ENCODE results near the gene SLC22A2.

SLC22A2 gene

GRCh38 chr6:160253714-160254113, 4.9 kb downstream of the SLC22A2 start:
- Histone ChIP-seq H3K36me3 (ENCODE audit: control insufficient read depth in 2 of 2, insufficient read depth in 2 of 2, low read length in 2 of 2) (no peaks in the 10 kb centered on the region), H3K9ac (ENCODE audit: low read depth in 1 of 2, low read length in 2 of 2) (no peak overlapping the region), H3K4me3 (ENCODE audit: low read length in 2 of 2) (no peak overlapping the region), H3K27ac (ENCODE audit: low read depth in 2 of 2, low read length in 2 of 2) (no peak overlapping the region), H3K9me3 (ENCODE audit: control insufficient read depth in 2 of 2, low read length in 2 of 2) (no peaks in the 10 kb centered on the region), H3K27me3 (ENCODE audit: control insufficient read depth in 2 of 2, insufficient read depth in 2 of 2, low read length in 2 of 2) (no peaks in the 10 kb centered on the region), H3K4me1 (ENCODE audit: control insufficient read depth in 2 of 2, insufficient read depth in 2 of 2, low read length in 2 of 2) (peaks cover 4 to 13% of the 10 kb centered on the region in 2 donors)

DNA sequence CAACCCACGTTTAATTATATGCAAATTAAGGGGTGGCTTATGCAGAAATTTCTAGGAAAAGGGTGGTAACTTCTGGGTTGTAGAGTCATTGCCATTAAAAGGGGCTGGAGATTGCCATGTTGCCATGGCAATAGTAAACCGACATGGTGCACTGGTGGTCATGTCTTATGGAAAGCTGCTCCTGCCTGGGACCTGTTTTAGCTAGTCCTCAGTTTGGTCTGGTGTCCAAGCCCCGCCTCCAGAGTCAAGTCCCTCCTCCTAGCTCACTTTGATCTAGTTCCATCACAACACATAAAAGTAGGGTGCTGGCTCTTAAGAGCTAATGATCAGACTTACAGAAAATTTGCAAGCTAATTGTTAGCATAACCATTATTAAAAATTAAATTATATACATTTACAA, 5.3 kb downstream of the SLC22A2 start:
- H3K9ac ChIP-seq (ENCODE audit: low read depth in 1 of 2, low read length in 2 of 2), result no peak overlapping the region
- H3K9me3 ChIP-seq (ENCODE audit: control insufficient read depth in 2 of 2, low read length in 2 of 2), result no peaks in the 10 kb centered on the region
- H3K4me1 ChIP-seq (ENCODE audit: control insufficient read depth in 2 of 2, insufficient read depth in 2 of 2, low read length in 2 of 2), result peaks cover 4 to 13% of the 10 kb centered on the region in 2 donors
- no peaks in the 10 kb centered on the region for H3K27me3 ChIP-seq (ENCODE audit: control insufficient read depth in 2 of 2, insufficient read depth in 2 of 2, low read length in 2 of 2)
- H3K36me3 ChIP-seq (ENCODE audit: control insufficient read depth in 2 of 2, insufficient read depth in 2 of 2, low read length in 2 of 2), result no peaks in the 10 kb centered on the region
- H3K4me3 ChIP-seq (ENCODE audit: low read length in 2 of 2), result no peak overlapping the region
- no peak overlapping the region for H3K27ac ChIP-seq (ENCODE audit: low read depth in 2 of 2, low read length in 2 of 2)

- Histone ChIP-seq H3K4me3 (ENCODE audit: low read length in 2 of 2) (no peak overlapping the region), H3K9me3 (ENCODE audit: control insufficient read depth in 2 of 2, low read length in 2 of 2) (no peaks in the 10 kb centered on the region), H3K27me3 (ENCODE audit: control insufficient read depth in 2 of 2, insufficient read depth in 2 of 2, low read length in 2 of 2) (no peaks in the 10 kb centered on the region), H3K4me1 (ENCODE audit: control insufficient read depth in 2 of 2, insufficient read depth in 2 of 2, low read length in 2 of 2) (peaks cover 4 to 13% of the 10 kb centered on the region in 2 donors), H3K9ac (ENCODE audit: low read depth in 1 of 2, low read length in 2 of 2) (no peak overlapping the region), H3K36me3 (ENCODE audit: control insufficient read depth in 2 of 2, insufficient read depth in 2 of 2, low read length in 2 of 2) (no peaks in the 10 kb centered on the region), H3K27ac (ENCODE audit: low read depth in 2 of 2, low read length in 2 of 2) (no peak overlapping the region)
Measured at GRCh38 chr6:160252073-160252813, 6.4 kb downstream of the SLC22A2 start.

- Histone ChIP-seq H3K9me3 (ENCODE audit: control insufficient read depth in 2 of 2, low read length in 2 of 2) (no peaks in the 10 kb centered on the region), H3K36me3 (ENCODE audit: control insufficient read depth in 2 of 2, insufficient read depth in 2 of 2, low read length in 2 of 2) (no peaks in the 10 kb centered on the region), H3K4me3 (ENCODE audit: low read length in 2 of 2) (no peak overlapping the region), H3K9ac (ENCODE audit: low read depth in 1 of 2, low read length in 2 of 2) (no peak overlapping the region), H3K27me3 (ENCODE audit: control insufficient read depth in 2 of 2, insufficient read depth in 2 of 2, low read length in 2 of 2) (no peaks in the 10 kb centered on the region), H3K27ac (ENCODE audit: low read depth in 2 of 2, low read length in 2 of 2) (no peak overlapping the region), H3K4me1 (ENCODE audit: control insufficient read depth in 2 of 2, insufficient read depth in 2 of 2, low read length in 2 of 2) (peaks cover 0 to 7% of the 10 kb centered on the region in 2 donors)
Measured at GRCh38 chr6:160249671-160250070, 8.9 kb downstream of the SLC22A2 start.

DNA sequence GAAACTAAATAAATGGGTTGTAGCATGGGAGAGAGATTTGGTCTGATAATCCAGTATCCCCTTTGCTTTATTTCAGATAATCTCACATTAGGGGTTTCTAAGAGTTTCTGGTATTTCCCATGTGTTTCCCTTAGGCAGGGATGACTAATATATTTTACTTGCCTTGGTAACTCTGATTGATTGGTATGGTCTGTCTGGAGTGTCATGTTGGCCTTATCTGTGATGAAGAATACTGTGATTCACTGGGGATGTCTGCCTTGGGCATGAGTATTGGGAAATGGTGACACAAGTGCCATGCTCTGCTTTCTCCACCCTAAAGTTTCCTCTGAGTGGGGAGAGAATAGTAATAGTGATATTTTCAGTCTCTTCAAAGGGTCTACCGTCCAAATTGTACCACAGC, 10.1 kb downstream of the SLC22A2 start:
- Histone ChIP-seq H3K4me3 (ENCODE audit: low read length in 2 of 2) (no peak overlapping the region), H3K27ac (ENCODE audit: low read depth in 2 of 2, low read length in 2 of 2) (no peak overlapping the region), H3K9ac (ENCODE audit: low read depth in 1 of 2, low read length in 2 of 2) (no peak overlapping the region), H3K9me3 (ENCODE audit: control insufficient read depth in 2 of 2, low read length in 2 of 2) (no peaks in the 10 kb centered on the region), H3K36me3 (ENCODE audit: control insufficient read depth in 2 of 2, insufficient read depth in 2 of 2, low read length in 2 of 2) (no peaks in the 10 kb centered on the region), H3K4me1 (ENCODE audit: control insufficient read depth in 2 of 2, insufficient read depth in 2 of 2, low read length in 2 of 2) (peaks cover 0 to 4% of the 10 kb centered on the region in 2 donors), H3K27me3 (ENCODE audit: control insufficient read depth in 2 of 2, insufficient read depth in 2 of 2, low read length in 2 of 2) (no peaks in the 10 kb centered on the region)

DNA sequence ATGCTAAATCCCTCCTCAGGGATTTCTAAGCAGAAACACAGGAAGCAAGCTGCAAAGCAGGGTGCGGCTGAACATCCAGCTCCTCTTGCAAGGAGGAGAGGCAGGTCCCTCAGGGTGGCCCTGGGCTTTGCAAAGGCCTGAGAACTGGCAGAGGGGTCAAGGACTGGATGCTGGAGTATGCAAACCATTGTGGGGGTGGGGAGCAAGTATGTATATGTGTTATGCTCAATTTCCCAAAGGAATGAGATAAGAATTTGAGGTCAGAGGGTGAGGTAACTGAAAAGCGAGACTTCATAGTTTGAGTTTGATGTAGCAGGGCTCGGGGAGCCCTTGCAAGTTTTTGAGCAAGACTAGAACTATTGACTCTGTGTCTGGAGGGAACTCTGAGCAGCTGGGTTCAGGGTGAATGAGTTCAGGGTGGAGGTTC, 11.2 kb downstream of the SLC22A2 start:
- Histone ChIP-seq H3K4me3 (ENCODE audit: low read length in 2 of 2) (no peak overlapping the region), H3K27ac (ENCODE audit: low read depth in 2 of 2, low read length in 2 of 2) (no peak overlapping the region), H3K36me3 (ENCODE audit: control insufficient read depth in 2 of 2, insufficient read depth in 2 of 2, low read length in 2 of 2) (no peaks in the 10 kb centered on the region), H3K9me3 (ENCODE audit: control insufficient read depth in 2 of 2, low read length in 2 of 2) (no peaks in the 10 kb centered on the region), H3K9ac (ENCODE audit: low read depth in 1 of 2, low read length in 2 of 2) (no peak overlapping the region), H3K27me3 (ENCODE audit: control insufficient read depth in 2 of 2, insufficient read depth in 2 of 2, low read length in 2 of 2) (no peaks in the 10 kb centered on the region), H3K4me1 (ENCODE audit: control insufficient read depth in 2 of 2, insufficient read depth in 2 of 2, low read length in 2 of 2) (peaks cover 0 to 4% of the 10 kb centered on the region in 2 donors)

- Histone ChIP-seq H3K27me3 (ENCODE audit: control insufficient read depth in 2 of 2, insufficient read depth in 2 of 2, low read length in 2 of 2) (no peaks in the 10 kb centered on the region), H3K9me3 (ENCODE audit: control insufficient read depth in 2 of 2, low read length in 2 of 2) (no peaks in the 10 kb centered on the region)
Measured at GRCh38 chr6:160240691-160241084, 17.9 kb downstream of the SLC22A2 start.

GRCh38 chr6:160239929-160240690, 18.5 kb downstream of the SLC22A2 start:
- Histone ChIP-seq H3K4me1 (ENCODE audit: control insufficient read depth in 2 of 2, insufficient read depth in 2 of 2, low read length in 2 of 2) (peaks cover 3 to 11% of the 10 kb centered on the region in 2 donors), H3K4me3 (ENCODE audit: low read length in 2 of 2) (no peak overlapping the region), H3K27me3 (ENCODE audit: control insufficient read depth in 2 of 2, insufficient read depth in 2 of 2, low read length in 2 of 2) (no peaks in the 10 kb centered on the region), H3K27ac (ENCODE audit: low read depth in 2 of 2, low read length in 2 of 2) (no peak overlapping the region), H3K9ac (ENCODE audit: low read depth in 1 of 2, low read length in 2 of 2) (no peak overlapping the region), H3K36me3 (ENCODE audit: control insufficient read depth in 2 of 2, insufficient read depth in 2 of 2, low read length in 2 of 2) (no peaks in the 10 kb centered on the region), H3K9me3 (ENCODE audit: control insufficient read depth in 2 of 2, low read length in 2 of 2) (no peaks in the 10 kb centered on the region)

More at GRCh38 chr6:160240691-160241084, 17.9 kb downstream of the SLC22A2 start:
- H3K4me1 ChIP-seq (ENCODE audit: control insufficient read depth in 2 of 2, insufficient read depth in 2 of 2, low read length in 2 of 2), result peaks cover 3 to 11% of the 10 kb centered on the region in 2 donors
- H3K4me3 ChIP-seq (ENCODE audit: low read length in 2 of 2), result no peak overlapping the region
- H3K36me3 ChIP-seq (ENCODE audit: control insufficient read depth in 2 of 2, insufficient read depth in 2 of 2, low read length in 2 of 2), result no peaks in the 10 kb centered on the region
- H3K9ac ChIP-seq (ENCODE audit: low read depth in 1 of 2, low read length in 2 of 2), result no peak overlapping the region
- no peak overlapping the region for H3K27ac ChIP-seq (ENCODE audit: low read depth in 2 of 2, low read length in 2 of 2)

DNA sequence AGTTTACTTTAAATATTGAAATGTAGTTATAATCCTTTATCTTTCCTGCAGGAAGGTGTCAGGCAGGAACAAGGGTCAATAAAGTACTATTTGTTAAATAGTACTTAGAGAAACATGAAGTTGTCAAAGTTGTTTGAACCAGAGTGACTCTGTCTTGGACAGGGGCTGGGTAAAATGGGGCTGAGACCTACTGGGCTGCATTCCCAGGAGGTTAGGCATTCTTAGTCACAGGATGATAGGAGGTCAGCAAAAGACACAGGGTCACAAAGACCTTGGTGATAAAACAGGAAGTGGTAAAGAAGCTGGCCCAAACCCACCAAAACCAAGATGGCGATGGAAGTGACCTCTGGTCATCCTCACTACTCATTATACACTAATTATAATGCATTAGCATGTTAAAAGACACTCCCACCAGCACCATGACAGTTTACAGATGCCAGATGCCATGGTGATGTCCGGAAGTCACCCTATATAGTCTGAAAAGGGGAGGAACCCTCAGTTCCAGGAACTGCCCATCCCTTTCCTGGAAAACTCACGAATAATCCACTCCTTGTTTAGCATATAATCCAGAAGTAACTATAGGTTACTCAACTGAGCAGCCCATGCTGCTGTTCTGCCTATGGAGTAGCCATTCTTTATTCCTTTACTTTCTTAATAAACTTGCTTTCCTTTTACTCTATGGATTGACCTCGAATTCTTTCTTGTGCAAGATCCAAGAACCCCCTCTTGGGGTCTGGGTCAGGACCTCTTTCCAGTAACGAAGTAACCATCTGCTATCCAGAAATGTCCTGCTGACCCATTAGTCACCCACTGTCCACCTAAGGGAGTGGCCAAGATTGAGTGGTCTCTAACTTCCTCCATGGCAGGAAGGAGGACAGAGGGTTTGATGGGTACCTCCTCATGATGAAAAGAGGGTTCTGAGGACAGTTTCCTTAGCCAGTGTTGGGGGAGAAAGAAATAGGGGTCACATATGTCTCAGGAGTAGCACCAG, 19.6 kb downstream of the SLC22A2 start:
- no peak overlapping the region for H3K9ac ChIP-seq (ENCODE audit: low read depth in 1 of 2, low read length in 2 of 2)
- H3K27me3 ChIP-seq (ENCODE audit: control insufficient read depth in 2 of 2, insufficient read depth in 2 of 2, low read length in 2 of 2), result no peaks in the 10 kb centered on the region
- no peaks in the 10 kb centered on the region for H3K9me3 ChIP-seq (ENCODE audit: control insufficient read depth in 2 of 2, low read length in 2 of 2)
- H3K27ac ChIP-seq (ENCODE audit: low read depth in 2 of 2, low read length in 2 of 2), result peak overlapping the region; percentile 79
- H3K4me1 ChIP-seq (ENCODE audit: control insufficient read depth in 2 of 2, insufficient read depth in 2 of 2, low read length in 2 of 2), result peaks cover 3 to 11% of the 10 kb centered on the region in 2 donors
- H3K36me3 ChIP-seq (ENCODE audit: control insufficient read depth in 2 of 2, insufficient read depth in 2 of 2, low read length in 2 of 2), result no peaks in the 10 kb centered on the region
- peak overlapping the region in 1 of 2 donors; percentile 1 for H3K4me3 ChIP-seq (ENCODE audit: low read length in 2 of 2)

All from mucosa of rectum (tissue), 2 donors.